HCT116 (cell line): ENCODE results near the gene RET. TPM values are rescaled to one million over a fixed set of nuclear protein-coding genes. Genes with fewer than 3 reads are reported as not detected.

ENCODE experiments used
- ATAC-seq: fragments of 200-7000 bp; cut with Tn5 transposase; 2 replicates; pipeline ENCODE4 v1.9.1; 2020; ENCODE audit warnings: mild to moderate bottlenecking, moderate library complexity
- BruUV-seq: library from RNA; stranded (reverse); fragments of 400-500 nt; replicated peaks from 2 replicates; lab custom pipeline; 2021; lab: Mats Ljungman, UMichigan
- CTCF ChIA-PET: fragments of 300-600 bp; sonication (Branson Sonifier 250); formaldehyde crosslinking; loops from one replicate; lab custom pipeline; 2021; ENCODE audit warnings: antibody characterized with exemption; lab: Charles Lee
- POLR2A ChIA-PET: fragments of 300-600, 350-600 bp; sonication (Branson Sonifier 250); formaldehyde crosslinking; loops from one replicate; lab custom pipeline; 2021; ENCODE audit warnings: antibody characterized with exemption; lab: Charles Lee
- RAD21 ChIA-PET, 2 experiments: fragments of 300-600 bp; sonication (Branson Sonifier 250); formaldehyde crosslinking; loops; one replicate each; lab custom pipeline; 2023; ENCODE audit warnings: low total read pairs in 2 of 2; ENCODE audit not compliant: uncharacterized antibody in 2 of 2, unreplicated experiment in 2 of 2, low non-redundant PET in 1 of 2; lab: Charles Lee
- DNase-seq: peaks from one replicate; pipeline ENCODE4 v3.0.0-alpha.2; 2010; ENCODE audit warnings: low read depth, low spot score
- H2AFZ ChIP-seq: fragments of 200-600 bp; shearing (Covaris generic), sonication (generic); 2 replicates; pipeline ENCODE4 v1.6.1; 2017; ENCODE audit warnings: low read depth, mixed run types, mixed read lengths, antibody characterized with exemption, low read length; ENCODE audit not compliant: poor library complexity, severe bottlenecking
- H3K27ac ChIP-seq: 2 replicates; pipeline ENCODE4 v1.5.1; 2012; ENCODE audit warnings: low read depth, low read length
- H3K27me3 ChIP-seq: fragments of 200-600 bp; sonication (generic); 2 replicates; pipeline ENCODE4 v1.6.1; 2016; ENCODE audit warnings: mixed run types, low read length, mixed read lengths; ENCODE audit not compliant: insufficient read depth
- H3K36me3 ChIP-seq, 2 experiments: fragments of 200-500 bp in 1 of 2; fragments of 200-600 bp in 1 of 2; sonication (Bioruptor generic) in 1 of 2; sonication (generic) in 1 of 2; 2 replicates each; pipeline versions ENCODE4 v1.5.1 to v1.6.1; 2014 to 2016; ENCODE audit warnings: low read length in 2 of 2, inconsistent platforms in 1 of 2, mixed read lengths in 1 of 2, mixed run types in 1 of 2; ENCODE audit not compliant: insufficient read depth in 2 of 2, control insufficient read depth in 1 of 2
- H3K4me1 ChIP-seq, 2 experiments: fragments of 200-600 bp in 1 of 2; sonication (generic) in 1 of 2; 2 replicates each; pipeline versions ENCODE4 v1.5.1 to v1.6.1; 2012 to 2017; ENCODE audit warnings: low read length in 2 of 2, inconsistent platforms in 1 of 2, mild to moderate bottlenecking in 1 of 2, mixed read lengths in 1 of 2, mixed run types in 1 of 2, moderate library complexity in 1 of 2; ENCODE audit not compliant: insufficient read depth in 2 of 2, control insufficient read depth in 1 of 2
- H3K4me2 ChIP-seq: fragments of 200-600 bp; sonication (generic); 2 replicates; pipeline ENCODE4 v1.6.1; 2017; ENCODE audit warnings: mixed run types, low read length, mixed read lengths
- H3K4me3 ChIP-seq, 2 experiments: fragments of 200-600 bp in 1 of 2; sonication (generic) in 1 of 2; replicated peaks in 1 of 2; 2 replicates each; pipeline ENCODE4 v1.5.1; 2011 to 2016; ENCODE audit warnings: low read length in 2 of 2, control low read depth in 1 of 2, low read depth in 1 of 2, mild to moderate bottlenecking in 1 of 2, mixed read lengths in 1 of 2, mixed run types in 1 of 2
- H3K79me2 ChIP-seq: fragments of 200-600 bp; sonication (generic); 2 replicates; pipeline ENCODE4 v1.6.1; 2017; ENCODE audit warnings: mild to moderate bottlenecking, mixed run types, low read length, moderate library complexity, mixed read lengths; ENCODE audit not compliant: insufficient read depth
- H3K9ac ChIP-seq: fragments of 200-600 bp; sonication (generic); 2 replicates; pipeline ENCODE4 v1.6.1; 2016; ENCODE audit warnings: low read length, mixed read lengths
- H3K9me2 ChIP-seq: fragments of 200-600 bp; sonication (generic), shearing (Covaris generic); 2 replicates; pipeline ENCODE4 v1.6.1; 2017; ENCODE audit warnings: mixed run types, mild to moderate bottlenecking, moderate library complexity; ENCODE audit not compliant: insufficient read depth
- H3K9me3 ChIP-seq, 2 experiments: fragments of 200-500 bp in 1 of 2; fragments of 200-600 bp in 1 of 2; sonication (Bioruptor generic) in 1 of 2; sonication (generic) in 1 of 2; 2 replicates each; pipeline ENCODE4 v1.6.1; 2014 to 2017; ENCODE audit warnings: low read length in 2 of 2, mixed read lengths in 2 of 2, inconsistent platforms in 1 of 2, low read depth in 1 of 2, mild to moderate bottlenecking in 1 of 2, mixed run types in 1 of 2, moderate library complexity in 1 of 2; ENCODE audit not compliant: control insufficient read depth in 1 of 2, insufficient read depth in 1 of 2
- H4K20me1 ChIP-seq: fragments of 200-600 bp; sonication (generic), shearing (Covaris generic); 2 replicates; pipeline ENCODE4 v1.6.1; 2017; ENCODE audit warnings: mixed run types, mild to moderate bottlenecking, moderate library complexity; ENCODE audit not compliant: insufficient read depth
- CBX3 ChIP-seq: IDR thresholded peaks from 2 replicates; pipeline ENCODE4 v1.6.1; 2012; ENCODE audit warnings: low read depth
- CEBPB ChIP-seq: IDR thresholded peaks from 2 replicates; pipeline ENCODE4 v1.6.1; 2012; ENCODE audit warnings: low read depth
- EZH2phosphoT487 ChIP-seq: fragments of 200-600 bp; IDR thresholded peaks from 2 replicates; pipeline ENCODE4 v1.6.1; 2018; ENCODE audit warnings: antibody characterized with exemption, borderline replicate concordance
- MAX ChIP-seq: IDR thresholded peaks from 2 replicates; pipeline ENCODE4 v1.6.1; 2012
- RAD21 ChIP-seq: IDR thresholded peaks from 2 replicates; pipeline ENCODE4 v1.6.1; 2012; ENCODE audit warnings: low read depth, mild to moderate bottlenecking
- REST ChIP-seq: IDR thresholded peaks from 2 replicates; pipeline ENCODE4 v1.6.1; 2012; ENCODE audit warnings: low read depth
- SIN3A ChIP-seq: IDR thresholded peaks from 2 replicates; pipeline ENCODE4 v1.6.1; 2012; ENCODE audit warnings: low read depth
- ZBTB33 ChIP-seq: IDR thresholded peaks from 2 replicates; pipeline ENCODE4 v1.6.1; 2011; ENCODE audit warnings: mild to moderate bottlenecking, low read length, moderate library complexity; ENCODE audit not compliant: insufficient replicate concordance; ENCODE audit errors: extremely low read depth
- intact Hi-C: fragments of 100-400 bp; cut with micrococcal nuclease; formaldehyde crosslinking; loops from 2 replicates; pipeline ENCODE4 v1.10.0; 2022
- total RNA-seq: library from RNA; stranded (reverse); gene quantifications from one replicate; pipeline ENCODE4 v1.2.1, GENCODE V29; 2021; ENCODE audit not compliant: unreplicated experiment

The RET gene
- total RNA-seq, 1 experiment from 2014 or later: 5.9 TPM

GRCh38 chr10:43091846-43092245 lies 15.0 kb downstream of the RET start:
- no TSS peak for BruUV-seq
- ATAC-seq: no peak
- ChIA-PET CTCF (no interaction called here), RAD21 (no interaction called here), POLR2A (no interaction called here)
- H4K20me1 ChIP-seq: no peaks in the 10 kb centered on the region
- H3K9me2 ChIP-seq: no peaks in the 10 kb centered on the region
- H3K36me3 ChIP-seq: no peaks in the 10 kb centered on the region
- no peaks in the 10 kb centered on the region for H3K9me3 ChIP-seq
- no peak overlapping the region for H2AFZ ChIP-seq
- no peak for TF ChIP-seq CEBPB
- TF ChIP-seq MAX: no peak
- intact Hi-C loops: no loop called here
- no peak overlapping the region for H3K4me3 ChIP-seq
- H3K27ac ChIP-seq: no peak overlapping the region
- no peaks in the 10 kb centered on the region for H3K27me3 ChIP-seq
- no peak for DNase-seq
- no peaks in the 10 kb centered on the region for H3K4me1 ChIP-seq
- no peak overlapping the region for H3K4me2 ChIP-seq
- no peaks in the 10 kb centered on the region for H3K79me2 ChIP-seq
- H3K9ac ChIP-seq: no peak overlapping the region

GRCh38 chr10:43093423-43094076 lies 16.7 kb downstream of the RET start:
- Histone ChIP-seq H3K27me3 (no peaks in the 10 kb centered on the region), H3K9me3 (no peaks in the 10 kb centered on the region), H2AFZ (no peak overlapping the region), H3K4me1 (no peaks in the 10 kb centered on the region), H3K4me3 (no peak overlapping the region), H3K36me3 (no peaks in the 10 kb centered on the region), H3K27ac (no peak overlapping the region), H4K20me1 (no peaks in the 10 kb centered on the region), H3K9me2 (no peaks in the 10 kb centered on the region), H3K79me2 (no peaks in the 10 kb centered on the region), H3K9ac (no peak overlapping the region), H3K4me2 (no peak overlapping the region)
- DNase-seq: no peak
- intact Hi-C loops: no loop called here
- POLR2A ChIA-PET: no interaction called here
- CTCF ChIA-PET: no interaction called here
- RAD21 ChIA-PET: no interaction called here
- TF ChIP-seq MAX (no peak), EZH2phosphoT487 (no peak), RAD21 (peak; percentile 34; the same call in 1 of the 2 replicates), CBX3 (no peak), ZBTB33 (no peak), SIN3A (no peak), REST (peak; percentile 25; the same call in 1 of the 2 replicates)
- BruUV-seq: no TSS peak
- ATAC-seq: peak; percentile 72
